IMR-90 (cell line): Measurements from ENCODE around the gene FSD1. TPM values are rescaled to one million over a fixed set of nuclear protein-coding genes. Genes with fewer than 3 reads are reported as not detected.

Experiments used
- ATAC-seq: fragments of 200-7000 bp; cut with Tn5 transposase; 2 replicates; pipeline ENCODE4 v1.9.1; 2020; ENCODE audit warnings: low read depth, mild to moderate bottlenecking, moderate library complexity
- BruUV-seq: library from RNA; stranded (reverse); fragments of 400-500 nt; replicated peaks from 2 replicates; lab custom pipeline; 2021; lab: Mats Ljungman, UMichigan
- CTCF ChIA-PET: fragments of 300-600 bp; formaldehyde crosslinking; extraction: SDS; loops from one replicate; lab custom pipeline; 2021; ENCODE audit warnings: antibody characterized with exemption; lab: Yijun Ruan, JAX
- POLR2A ChIA-PET: fragments of 300-600 bp; sonication (Branson Sonifier 250); formaldehyde crosslinking; loops from one replicate; lab custom pipeline; 2022; ENCODE audit warnings: antibody characterized with exemption; ENCODE audit not compliant: unreplicated experiment; lab: Charles Lee
- DNase-seq: peaks from one replicate; pipeline ENCODE4 v3.0.0; 2013
- H2AFZ ChIP-seq: replicated peaks from 2 replicates; pipeline ENCODE3; 2013; ENCODE audit warnings: low read length, mild to moderate bottlenecking; ENCODE audit not compliant: poor library complexity
- H2AK5ac ChIP-seq: 2 replicates; pipeline ENCODE4 v1.6.1; 2013; ENCODE audit warnings: low read depth, low read length, inconsistent platforms
- H2AK9ac ChIP-seq: replicated peaks from 2 replicates; pipeline ENCODE3; 2013; ENCODE audit warnings: mild to moderate bottlenecking, low read depth, low read length, moderate library complexity; ENCODE audit not compliant: poor library complexity
- H2BK120ac ChIP-seq: 2 replicates; pipeline ENCODE4 v1.6.1; 2013; ENCODE audit warnings: low read depth, low read length, inconsistent platforms
- H2BK15ac ChIP-seq: 3 replicates; pipeline ENCODE4 v1.6.1; 2013; ENCODE audit warnings: low read depth, low read length, inconsistent platforms
- H2BK20ac ChIP-seq: 2 replicates; pipeline ENCODE4 v1.6.1; 2013; ENCODE audit warnings: low read depth, mild to moderate bottlenecking, inconsistent platforms, low read length, moderate library complexity
- H2BK5ac ChIP-seq: 2 replicates; pipeline ENCODE4 v1.6.1; 2013; ENCODE audit warnings: mild to moderate bottlenecking, low read depth, low read length, inconsistent platforms; ENCODE audit not compliant: poor library complexity, severe bottlenecking
- H3K14ac ChIP-seq: replicated peaks from 2 replicates; pipeline ENCODE4 v1.6.1; 2013; ENCODE audit warnings: low read depth, low read length, inconsistent platforms
- H3K18ac ChIP-seq: 2 replicates; pipeline ENCODE4 v1.6.1; 2013; ENCODE audit warnings: low read depth, low read length, control low read depth
- H3K23ac ChIP-seq: 2 replicates; pipeline ENCODE4 v1.6.1; 2013; ENCODE audit warnings: low read depth, low read length, inconsistent platforms
- H3K27ac ChIP-seq: 2 replicates; pipeline ENCODE4 v1.5.1; 2013; ENCODE audit warnings: mild to moderate bottlenecking, control low read depth, low read length; ENCODE audit not compliant: insufficient read depth
- H3K27me3 ChIP-seq: 2 replicates; pipeline ENCODE4 v1.6.1; 2013; ENCODE audit warnings: low read length; ENCODE audit not compliant: control insufficient read depth, insufficient read depth
- H3K36me3 ChIP-seq: 2 replicates; pipeline ENCODE4 v1.6.1; 2013; ENCODE audit warnings: low read length, mixed read lengths; ENCODE audit not compliant: control insufficient read depth, insufficient read depth
- H3K4ac ChIP-seq: 2 replicates; pipeline ENCODE4 v1.6.1; 2013; ENCODE audit warnings: low read depth, low read length, inconsistent platforms
- H3K4me1 ChIP-seq: 2 replicates; pipeline ENCODE4 v1.6.1; 2013; ENCODE audit warnings: low read length, mixed read lengths; ENCODE audit not compliant: control insufficient read depth, insufficient read depth
- H3K4me2 ChIP-seq: 2 replicates; pipeline ENCODE4 v1.6.1; 2013; ENCODE audit warnings: low read depth, mild to moderate bottlenecking, control low read depth, low read length, moderate library complexity
- H3K4me3 ChIP-seq: 2 replicates; pipeline ENCODE4 v1.5.1; 2013; ENCODE audit warnings: low read depth, mild to moderate bottlenecking, control low read depth, low read length, moderate library complexity; ENCODE audit not compliant: insufficient read depth
- H3K56ac ChIP-seq: 2 replicates; pipeline ENCODE4 v1.6.1; 2013; ENCODE audit warnings: low read length, inconsistent platforms; ENCODE audit not compliant: insufficient read depth; ENCODE audit errors: extremely low read depth
- H3K79me1 ChIP-seq, 2 experiments: 2 replicates each; pipeline ENCODE4 v1.6.1; 2013; ENCODE audit warnings: low read length in 2 of 2, inconsistent platforms in 1 of 2, low read depth in 1 of 2
- H3K9ac ChIP-seq: 2 replicates; pipeline ENCODE4 v1.6.1; 2013; ENCODE audit warnings: low read depth, low read length, control low read depth
- H3K9me1 ChIP-seq: 2 replicates; pipeline ENCODE4 v1.6.1; 2013; ENCODE audit warnings: low read length, inconsistent platforms; ENCODE audit not compliant: insufficient read depth
- H3K9me3 ChIP-seq: 2 replicates; pipeline ENCODE4 v1.6.1; 2013; ENCODE audit warnings: low read length; ENCODE audit not compliant: control insufficient read depth, insufficient read depth
- H4K20me1 ChIP-seq: 2 replicates; pipeline ENCODE4 v1.6.1; 2013; ENCODE audit warnings: low read length, inconsistent platforms; ENCODE audit not compliant: insufficient read depth
- H4K5ac ChIP-seq: 2 replicates; pipeline ENCODE4 v1.6.1; 2013; ENCODE audit warnings: mild to moderate bottlenecking, low read depth, low read length, control low read depth
- H4K8ac ChIP-seq, 2 experiments: 2 replicates each; pipeline ENCODE4 v1.6.1; 2013; ENCODE audit warnings: low read depth in 2 of 2, low read length in 2 of 2, control low read depth in 1 of 2, inconsistent platforms in 1 of 2
- H4K91ac ChIP-seq: 2 replicates; pipeline ENCODE4 v1.6.1; 2013; ENCODE audit warnings: low read depth, low read length, inconsistent platforms; ENCODE audit not compliant: insufficient read depth
- BHLHE40 ChIP-seq: fragments of 150-350 bp; IDR thresholded peaks from 2 replicates; pipeline ENCODE4 v1.6.1; 2016; ENCODE audit warnings: mild to moderate bottlenecking, low read depth, low read length
- CEBPB ChIP-seq: IDR thresholded peaks from 2 replicates; pipeline ENCODE4 v1.6.1; 2012; ENCODE audit warnings: low read depth, low read length, improper control_type of control experiment
- CHD1 ChIP-seq: IDR thresholded peaks from 2 replicates; pipeline ENCODE4 v1.6.1; 2012; ENCODE audit warnings: low read depth, low read length, improper control_type of control experiment
- FOS ChIP-seq: fragments of 150-350 bp; IDR thresholded peaks from 2 replicates; pipeline ENCODE4 v1.6.1; 2016; ENCODE audit warnings: low read depth, low read length
- MAFK ChIP-seq: IDR thresholded peaks from 2 replicates; pipeline ENCODE4 v1.6.1; 2012; ENCODE audit warnings: low read depth, low read length, improper control_type of control experiment
- MAZ ChIP-seq: IDR thresholded peaks from 2 replicates; pipeline ENCODE4 v1.6.1; 2012; ENCODE audit warnings: low read depth, mild to moderate bottlenecking, low read length, improper control_type of control experiment, moderate library complexity, borderline replicate concordance
- MXI1 ChIP-seq: IDR thresholded peaks from 2 replicates; pipeline ENCODE4 v1.6.1; 2012; ENCODE audit warnings: low read depth, mild to moderate bottlenecking, low read length, moderate library complexity, borderline replicate concordance
- POLR2A ChIP-seq: IDR thresholded peaks from 2 replicates; pipeline ENCODE4 v1.6.1; 2012; ENCODE audit warnings: mild to moderate bottlenecking, low read depth, low read length
- RFX5 ChIP-seq: IDR thresholded peaks from 2 replicates; pipeline ENCODE4 v1.8.0; 2012; ENCODE audit warnings: low read depth, mild to moderate bottlenecking, low read length, moderate library complexity
- WGBS, 2 experiments: methylation state at CpG; one replicate each; pipeline versions ENCODE4 v1.1.5 to v1.1.7; 2013; ENCODE audit warnings: missing lambda C conversion rate in 2 of 2; ENCODE audit not compliant: insufficient read length in 1 of 2; ENCODE audit errors: extremely low coverage in 2 of 2; 5-methylcytosine and 5-hydroxymethylcytosine counted together
- dilution Hi-C: fragments of 300-500 bp; cut with HindIII; formaldehyde crosslinking; loops from one replicate; pipeline ENCODE4 v1.14.3; 2018; ENCODE audit warnings: low sequenced_read_pairs; ENCODE audit not compliant: unreplicated experiment
- in situ Hi-C: fragments of 300-500 bp; cut with MboI; formaldehyde crosslinking; loops from 3 replicates; pipeline ENCODE4 v1.14.3; 2019; ENCODE audit warnings: low sequenced_read_pairs, inconsistent platforms, mixed read lengths
- intact Hi-C: fragments of 100-400 bp; cut with micrococcal nuclease; formaldehyde crosslinking; loops from 2 replicates; pipeline ENCODE4 v1.10.0; 2022
- polyA plus RNA-seq, 3 experiments: library from polyadenylated mRNA; depleted of rRNA; stranded (reverse); fragments of >200 nt; gene quantifications; 2 replicates each; pipeline ENCODE4 v1.2.3, GENCODE V29; 2012; ENCODE audit warnings: low replicate concordance in 1 of 3
- total RNA-seq: library from RNA; depleted of rRNA; stranded (reverse); fragments of >200 nt; gene quantifications from 2 replicates; pipeline ENCODE4 v1.2.3, GENCODE V29; 2012
- TF ChIP-seq, protein P1 (sequence below): conservative IDR thresholded peaks from 2 replicates; pipeline ENCODE4 v1.5.1; 2012; ENCODE audit warnings: mild to moderate bottlenecking, low read depth, low read length, improper control_type of control experiment
- TF ChIP-seq, protein P2 (sequence below): fragments of 150-350 bp; IDR thresholded peaks from 2 replicates; pipeline ENCODE4 v1.6.1; 2017; ENCODE audit warnings: mild to moderate bottlenecking, antibody characterized with exemption, low read length, low read depth
- TF ChIP-seq, protein P3 (sequence below): fragments of 150-350 bp; IDR thresholded peaks from 2 replicates; pipeline ENCODE4 v1.6.1; 2016; ENCODE audit warnings: low read depth, mild to moderate bottlenecking, low read length, moderate library complexity, borderline replicate concordance

FSD1 gene
- total and polyA plus RNA-seq, 2 of the 4 experiments (the other 2 are of a cell fraction), result 17.4 to 24.4 TPM

GRCh38 chr19:4367781-4368127, 63.4 kb downstream of the FSD1 start:
- H2BK5ac ChIP-seq, result peak overlapping the region; percentile 27
- peaks cover 42% of the 10 kb centered on the region for H3K36me3 ChIP-seq
- H3K4me1 ChIP-seq, result peaks cover 18% of the 10 kb centered on the region
- intact Hi-C loops, result no loop called here
- ATAC-seq, result no peak
- no peak overlapping the region for H2AFZ ChIP-seq
- DNase-seq, result no peak
- WGBS, 2 experiments, result 93% methylated on average over 11 of the region's 13 CpGs; no CpG with 5 or more reads in 1 of the 2 experiments
- H3K9ac ChIP-seq, result no peak overlapping the region
- H3K4me2 ChIP-seq, result no peak overlapping the region
- no peak overlapping the region for H4K91ac ChIP-seq
- H3K79me1 ChIP-seq, result peaks cover 16 to 80% of the 10 kb centered on the region in 2 experiments
- H3K4ac ChIP-seq, result peak overlapping the region; percentile 27; the same call in 1 of the 2 replicates
- H4K5ac ChIP-seq, result no peak overlapping the region
- H3K27me3 ChIP-seq, result no peaks in the 10 kb centered on the region
- H3K9me1 ChIP-seq, result peaks cover 21% of the 10 kb centered on the region
- H3K18ac ChIP-seq, result no peak overlapping the region
- in situ Hi-C loops, result no loop called here
- no peak overlapping the region for H2BK20ac ChIP-seq
- H2AK5ac ChIP-seq, result no peak overlapping the region
- H2BK120ac ChIP-seq, result no peak overlapping the region
- no peak overlapping the region for H3K27ac ChIP-seq
- no peak overlapping the region for H2BK15ac ChIP-seq
- H3K9me3 ChIP-seq, result no peaks in the 10 kb centered on the region
- BruUV-seq, result no TSS peak
- H3K56ac ChIP-seq, result no peak overlapping the region
- H2AK9ac ChIP-seq, result peak overlapping the region; percentile 62
- H4K20me1 ChIP-seq, result peaks cover 35% of the 10 kb centered on the region
- H3K14ac ChIP-seq, result no peak overlapping the region
- ChIA-PET POLR2A (no interaction called here), CTCF (no interaction called here)
- dilution Hi-C loops, result no loop called here
- TF ChIP-seq MXI1 (no peak), BHLHE40 (no peak), RFX5 (no peak), CHD1 (no peak), MAZ (no peak), POLR2A (no peak), MAFK (no peak), FOS (no peak), CEBPB (no peak)
- TF ChIP-seq, protein P1, sequence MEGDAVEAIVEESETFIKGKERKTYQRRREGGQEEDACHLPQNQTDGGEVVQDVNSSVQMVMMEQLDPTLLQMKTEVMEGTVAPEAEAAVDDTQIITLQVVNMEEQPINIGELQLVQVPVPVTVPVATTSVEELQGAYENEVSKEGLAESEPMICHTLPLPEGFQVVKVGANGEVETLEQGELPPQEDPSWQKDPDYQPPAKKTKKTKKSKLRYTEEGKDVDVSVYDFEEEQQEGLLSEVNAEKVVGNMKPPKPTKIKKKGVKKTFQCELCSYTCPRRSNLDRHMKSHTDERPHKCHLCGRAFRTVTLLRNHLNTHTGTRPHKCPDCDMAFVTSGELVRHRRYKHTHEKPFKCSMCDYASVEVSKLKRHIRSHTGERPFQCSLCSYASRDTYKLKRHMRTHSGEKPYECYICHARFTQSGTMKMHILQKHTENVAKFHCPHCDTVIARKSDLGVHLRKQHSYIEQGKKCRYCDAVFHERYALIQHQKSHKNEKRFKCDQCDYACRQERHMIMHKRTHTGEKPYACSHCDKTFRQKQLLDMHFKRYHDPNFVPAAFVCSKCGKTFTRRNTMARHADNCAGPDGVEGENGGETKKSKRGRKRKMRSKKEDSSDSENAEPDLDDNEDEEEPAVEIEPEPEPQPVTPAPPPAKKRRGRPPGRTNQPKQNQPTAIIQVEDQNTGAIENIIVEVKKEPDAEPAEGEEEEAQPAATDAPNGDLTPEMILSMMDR, result no peak
- TF ChIP-seq, protein P2, sequence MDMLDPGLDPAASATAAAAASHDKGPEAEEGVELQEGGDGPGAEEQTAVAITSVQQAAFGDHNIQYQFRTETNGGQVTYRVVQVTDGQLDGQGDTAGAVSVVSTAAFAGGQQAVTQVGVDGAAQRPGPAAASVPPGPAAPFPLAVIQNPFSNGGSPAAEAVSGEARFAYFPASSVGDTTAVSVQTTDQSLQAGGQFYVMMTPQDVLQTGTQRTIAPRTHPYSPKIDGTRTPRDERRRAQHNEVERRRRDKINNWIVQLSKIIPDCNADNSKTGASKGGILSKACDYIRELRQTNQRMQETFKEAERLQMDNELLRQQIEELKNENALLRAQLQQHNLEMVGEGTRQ, result no peak
- TF ChIP-seq, protein P3, sequence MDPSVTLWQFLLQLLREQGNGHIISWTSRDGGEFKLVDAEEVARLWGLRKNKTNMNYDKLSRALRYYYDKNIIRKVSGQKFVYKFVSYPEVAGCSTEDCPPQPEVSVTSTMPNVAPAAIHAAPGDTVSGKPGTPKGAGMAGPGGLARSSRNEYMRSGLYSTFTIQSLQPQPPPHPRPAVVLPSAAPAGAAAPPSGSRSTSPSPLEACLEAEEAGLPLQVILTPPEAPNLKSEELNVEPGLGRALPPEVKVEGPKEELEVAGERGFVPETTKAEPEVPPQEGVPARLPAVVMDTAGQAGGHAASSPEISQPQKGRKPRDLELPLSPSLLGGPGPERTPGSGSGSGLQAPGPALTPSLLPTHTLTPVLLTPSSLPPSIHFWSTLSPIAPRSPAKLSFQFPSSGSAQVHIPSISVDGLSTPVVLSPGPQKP, result no peak
- H3K4me3 ChIP-seq, result no peak overlapping the region
- no peak overlapping the region for H4K8ac ChIP-seq
- no peak overlapping the region for H3K23ac ChIP-seq
